Activated CD4-positive, alpha-beta T cell treated with anti-CD3 and anti-CD28 coated beads, Interleukin-2, amount 50 U/mL, for 1 hour (primary cell): Measurements from ENCODE around the gene LRFN2.

ENCODE experiments used
- DNase-seq: peaks from one replicate; pipeline ENCODE4 v3.0.0-alpha.2; 2020

LRFN2 gene

GRCh38 chr6:40466986-40467539 lies 120.1 kb downstream of the LRFN2 start:
- no peak for DNase-seq

DNA sequence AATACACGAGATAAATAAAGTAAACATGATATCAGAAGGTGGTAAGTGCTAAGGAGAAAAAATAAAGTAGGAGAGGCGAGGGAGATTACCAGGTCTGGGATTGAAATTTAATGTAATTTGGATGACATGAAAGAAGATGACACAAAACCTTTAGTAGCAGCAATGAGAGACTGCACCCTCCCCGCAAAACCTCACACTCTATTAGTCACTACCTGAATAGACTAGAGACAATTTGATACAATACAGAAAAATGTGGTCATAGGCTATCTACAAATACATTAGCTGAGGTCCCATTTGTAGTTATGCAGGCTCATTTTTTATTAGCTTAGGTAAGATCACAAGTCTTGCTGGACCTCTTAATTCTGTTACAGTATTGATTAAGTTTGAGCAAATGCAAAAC lies 125.5 kb downstream of the LRFN2 start:
- no peak for DNase-seq

- DNase-seq: no peak
These were observed 126.8 kb downstream of the LRFN2 start for GRCh38 chr6:40460380-40460779.

DNA sequence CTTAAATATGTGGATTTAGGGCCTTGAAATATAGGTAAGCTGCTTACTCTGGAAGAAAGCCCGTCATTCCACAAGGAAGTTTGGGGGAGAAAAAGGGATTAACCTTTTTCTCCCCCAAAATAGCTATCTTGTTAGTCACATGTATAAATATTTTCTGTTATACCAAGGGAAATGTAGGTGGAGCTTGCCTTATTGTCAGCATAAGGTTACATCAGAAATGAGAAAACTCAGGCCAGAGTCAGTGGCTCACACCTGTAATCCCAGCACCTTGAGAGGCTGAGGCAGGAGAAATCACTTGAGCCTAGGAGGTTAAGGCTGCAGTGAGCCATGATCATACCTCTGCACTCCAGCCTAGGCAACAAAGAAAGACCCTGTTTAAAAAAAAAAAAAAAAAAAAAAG lies 129.9 kb downstream of the LRFN2 start:
- no peak for DNase-seq

- no peak for DNase-seq
These were observed 130.7 kb downstream of the LRFN2 start for GRCh38 chr6:40456390-40457013.

DNA sequence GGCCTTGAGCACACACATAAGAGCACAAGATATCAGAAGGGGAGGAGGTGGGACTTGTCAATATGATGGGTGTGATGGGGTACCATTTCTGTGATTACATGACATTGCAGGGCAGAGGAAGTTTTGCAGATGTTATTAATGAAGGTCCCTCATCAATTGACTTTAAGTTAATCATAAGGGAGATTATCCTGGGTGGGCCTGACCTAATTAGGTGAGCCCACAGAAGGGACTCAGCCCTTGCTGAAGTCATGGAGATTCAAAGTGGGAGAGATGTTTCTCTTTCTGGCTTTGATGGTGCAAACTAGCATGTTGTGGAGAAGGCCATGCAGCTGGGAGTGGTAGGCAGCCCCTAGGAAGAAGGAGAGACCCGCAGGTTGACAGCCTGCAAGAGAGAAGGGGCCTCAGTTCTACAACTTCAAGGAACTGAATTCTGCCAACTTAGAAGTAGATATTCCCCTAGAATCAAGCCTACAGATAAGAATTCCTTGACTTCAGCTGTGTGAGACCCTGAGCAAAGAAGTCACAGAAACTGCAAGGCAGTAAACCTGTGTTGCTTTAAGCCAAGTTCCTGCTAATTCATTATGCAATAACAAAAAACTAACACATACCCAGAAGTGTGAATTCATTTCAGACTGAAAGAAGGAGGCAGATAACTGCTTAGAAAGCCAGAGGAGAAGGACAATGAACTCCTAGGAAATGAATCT lies 131.3 kb downstream of the LRFN2 start:
- no peak for DNase-seq

DNA sequence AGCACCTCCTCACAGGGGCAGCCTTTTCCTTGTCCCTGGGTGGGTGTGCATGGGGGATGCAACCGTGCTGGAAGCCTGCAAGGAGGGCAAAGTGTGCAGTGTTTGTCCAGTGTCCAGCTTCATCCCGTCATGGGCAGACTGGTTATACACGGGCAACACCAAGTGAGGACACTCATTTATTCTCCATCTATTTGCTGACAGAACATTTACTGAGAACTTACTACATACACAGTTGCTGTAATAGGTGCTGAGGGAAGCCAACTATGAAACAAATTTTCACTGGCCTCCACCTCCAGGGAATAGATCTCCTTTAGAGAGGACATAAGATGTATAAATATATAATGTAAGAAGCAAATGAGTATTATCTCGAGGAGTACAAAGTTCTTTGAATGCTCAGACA lies 136.7 kb downstream of the LRFN2 start:
- no peak for DNase-seq

GRCh38 chr6:40444811-40445210 lies 142.4 kb downstream of the LRFN2 start:
- DNase-seq: no peak

DNA sequence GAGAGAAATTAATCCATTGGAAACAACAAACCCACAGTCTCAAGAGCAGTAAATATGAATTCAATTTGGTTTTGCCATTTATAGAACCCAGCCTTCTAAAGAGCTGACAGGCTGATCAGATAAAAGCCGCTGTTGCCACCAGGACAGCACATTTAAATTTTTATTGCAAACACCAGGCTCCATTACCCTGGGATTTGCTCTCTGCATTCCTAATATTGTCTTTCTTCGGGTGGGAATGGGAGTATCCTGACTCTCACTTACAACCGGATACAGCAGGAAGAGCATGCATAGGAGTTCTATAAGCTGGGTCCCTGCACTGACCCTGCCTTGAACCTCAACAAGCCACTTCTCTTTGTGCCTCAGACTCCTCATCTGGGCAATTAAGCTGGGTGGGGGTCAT lies 142.9 kb downstream of the LRFN2 start:
- no peak for DNase-seq

GRCh38 chr6:40443842-40444241 lies 143.3 kb downstream of the LRFN2 start:
- DNase-seq: no peak

- DNase-seq: no peak
These were observed 144.6 kb downstream of the LRFN2 start for GRCh38 chr6:40442591-40442990.

DNA sequence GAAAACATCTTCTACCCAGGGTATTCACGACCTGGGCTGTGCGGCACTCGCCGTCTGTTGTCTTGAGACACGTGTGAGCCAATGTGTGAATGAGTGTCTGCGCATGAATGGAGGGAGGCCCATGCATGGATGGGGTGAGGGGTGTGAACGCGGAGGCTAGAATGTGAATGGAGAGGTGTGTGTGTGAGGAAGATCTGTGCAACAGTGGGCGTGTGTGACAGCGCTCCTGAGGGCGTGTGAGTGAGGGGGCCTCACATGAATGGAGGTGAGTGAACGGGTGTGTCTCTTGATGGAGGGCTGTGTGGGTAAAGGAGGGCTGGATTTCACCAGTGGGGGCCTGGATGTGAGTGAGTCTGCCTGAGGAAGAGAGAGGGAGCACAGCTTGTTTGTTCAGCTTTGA lies 146.0 kb downstream of the LRFN2 start:
- DNase-seq: no peak

DNA sequence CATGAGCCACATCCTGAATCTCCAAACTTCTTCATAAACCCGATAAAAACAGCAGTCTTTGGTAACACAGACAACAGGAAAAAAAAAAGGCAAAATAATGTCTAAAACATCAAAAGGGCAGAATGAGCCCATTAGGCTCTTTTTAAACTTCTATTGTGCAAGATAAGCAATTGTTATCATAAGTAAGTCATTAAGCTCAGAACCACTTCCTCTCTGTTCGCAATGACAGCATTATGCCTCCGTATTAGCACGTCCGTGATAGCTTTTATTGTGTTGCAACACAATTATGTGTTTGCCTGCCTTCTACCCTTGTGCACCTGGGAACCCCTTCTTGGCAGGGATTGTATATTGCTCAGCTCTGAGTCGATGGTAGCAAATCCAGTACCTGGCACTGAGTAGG lies 147.1 kb downstream of the LRFN2 start:
- no peak for DNase-seq

- no peak for DNase-seq
These were observed 148.0 kb downstream of the LRFN2 start for GRCh38 chr6:40439026-40439800.

DNA sequence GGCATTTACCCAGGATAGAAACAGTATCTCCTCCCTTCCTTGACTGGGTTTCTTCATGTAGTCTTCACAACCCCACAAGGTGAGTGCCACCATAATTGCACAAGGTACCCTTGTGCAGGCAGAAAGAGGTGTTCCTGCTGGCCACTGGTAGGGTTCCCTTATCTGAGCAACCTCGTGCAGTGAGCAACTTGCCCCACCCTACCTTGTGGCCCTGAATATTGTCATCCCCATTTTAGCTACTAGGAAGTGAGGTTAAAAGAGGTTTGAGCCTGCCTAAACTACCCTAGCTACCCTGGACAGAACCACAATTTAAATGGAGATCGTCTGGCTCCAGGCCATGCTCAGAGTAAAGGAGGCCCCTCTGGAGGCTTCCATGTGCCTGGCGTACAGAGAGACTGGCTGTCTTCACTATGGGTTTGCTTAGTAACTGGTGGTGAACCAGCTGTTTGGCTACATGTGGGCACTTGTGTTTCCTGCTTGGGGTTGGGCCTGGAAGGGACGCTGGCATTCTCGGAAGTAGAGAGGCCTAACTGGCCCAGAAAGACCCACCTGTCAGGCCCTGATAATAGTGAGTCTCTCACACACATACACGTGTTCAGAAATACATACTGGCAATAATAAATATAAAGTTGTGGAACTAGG lies 148.8 kb downstream of the LRFN2 start:
- DNase-seq: no peak

GRCh38 chr6:40437631-40438030 lies 149.5 kb downstream of the LRFN2 start:
- DNase-seq: no peak

DNA sequence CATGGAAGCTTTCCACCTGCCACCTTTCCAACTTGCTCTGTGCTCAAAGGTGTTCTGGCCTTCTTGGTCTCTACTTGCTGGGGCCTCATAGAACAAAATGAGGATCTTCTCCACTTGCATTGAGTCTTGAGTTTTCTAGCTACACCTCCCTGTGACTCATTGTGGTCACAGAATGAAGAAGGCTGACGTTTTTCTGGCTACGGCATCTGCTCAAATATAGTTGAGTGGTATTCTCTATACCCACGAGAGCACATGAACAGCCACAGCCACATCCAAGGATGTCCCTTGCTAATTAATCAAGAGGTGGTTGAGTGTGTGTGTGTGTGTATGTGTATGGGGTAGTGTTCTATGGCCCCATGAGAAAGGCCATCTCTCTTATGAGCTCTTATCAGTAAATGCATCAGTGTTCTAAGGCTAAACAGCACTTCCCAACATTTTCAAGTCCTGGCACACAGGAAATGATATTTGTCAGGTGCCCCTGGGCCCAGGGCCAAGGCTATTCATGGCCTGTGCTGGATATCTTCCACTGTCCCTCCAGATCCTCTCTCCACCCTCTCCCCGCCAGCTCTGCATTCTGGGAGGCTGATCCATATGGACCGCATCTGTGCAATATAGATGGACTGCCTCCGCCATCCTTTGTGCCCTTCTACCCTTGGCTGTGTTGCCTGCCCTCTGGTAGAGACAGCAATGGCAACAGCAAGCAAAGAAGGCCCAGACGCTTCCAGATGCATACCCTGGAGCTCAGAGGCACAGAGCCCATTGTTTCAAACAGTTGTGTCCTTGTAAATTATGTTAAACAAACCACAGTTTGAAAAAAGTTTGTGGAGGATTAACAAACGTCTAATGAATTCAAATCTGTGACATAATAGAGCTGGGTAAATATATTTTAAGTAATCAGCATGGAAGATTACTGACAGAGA lies 150.2 kb downstream of the LRFN2 start:
- no peak for DNase-seq

DNA sequence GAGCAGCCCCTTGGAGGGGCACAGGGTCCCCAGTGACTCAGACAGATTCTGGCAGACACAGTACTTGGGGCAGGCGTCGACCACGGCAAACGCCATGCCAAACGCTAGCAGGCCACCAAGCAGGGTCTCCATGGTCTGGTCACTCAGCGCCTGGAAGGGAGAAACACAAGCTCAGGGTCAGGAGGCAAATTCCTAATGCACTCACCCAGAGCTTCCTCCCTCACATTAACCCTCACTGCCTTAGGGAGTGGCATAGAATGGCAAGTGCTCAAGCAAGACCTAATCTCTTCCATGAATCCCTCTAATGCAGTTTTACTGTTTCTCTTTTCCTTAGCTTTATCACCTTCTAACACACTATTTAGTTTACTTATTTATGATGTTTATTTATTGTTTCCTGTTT lies 154.2 kb downstream of the LRFN2 start:
- no peak for DNase-seq

- DNase-seq: no peak
These were observed 155.5 kb downstream of the LRFN2 start for GRCh38 chr6:40431706-40432105.

- DNase-seq: no peak
These were observed 160.0 kb downstream of the LRFN2 start for GRCh38 chr6:40427196-40427595.

GRCh38 chr6:40426346-40427066 lies 160.7 kb downstream of the LRFN2 start:
- DNase-seq: no peak
